Activated CD4-positive, alpha-beta T cell treated with anti-CD3 and anti-CD28 coated beads, Interleukin-2, amount 50 U/mL, for 24 hours (primary cell): Measurements from ENCODE around the gene USP17L18.
"Not testable (repeated sequence)": the region's sequence is repeated elsewhere in the genome, so short reads cannot be mapped to it uniquely, and the experiment has no call there.

ENCODE experiments used
- DNase-seq, 2 donors: peaks; one replicate each; pipeline ENCODE4 v3.0.0-alpha.2; 2020; ENCODE audit warnings: low read depth in 1 of 2, low spot score in 1 of 2

Gene USP17L18

GRCh38 chr4:9247953-9248680 is at the start of gene USP17L18:
Gene USP17L18, plus strand, starts transcription at chr4:9248630. Its CDS starts 0 bp downstream, at chr4:9248630.
- DNase-seq = not testable (repeated sequence)

- DNase-seq = not testable (repeated sequence)
Observed at GRCh38 chr4:9210357-9210756, 38.1 kb upstream of the USP17L18 start, which contains the start of gene USP17L10. Gene USP17L10, plus strand, starts transcription at chr4:9210657. Its CDS starts 0 bp downstream, at chr4:9210657.

- not testable (repeated sequence) for DNase-seq
Observed at GRCh38 chr4:9214701-9215100, 33.7 kb upstream of the USP17L18 start.

- not testable (repeated sequence) for DNase-seq
Observed at GRCh38 chr4:9215105-9215504, 33.3 kb upstream of the USP17L18 start, which contains the start of gene USP17L11. Gene USP17L11, plus strand, starts transcription at chr4:9215405. Its CDS starts 0 bp downstream, at chr4:9215405.

- DNase-seq = not testable (repeated sequence)
Observed at GRCh38 chr4:9219852-9220251, 28.6 kb upstream of the USP17L18 start, which contains the start of gene USP17L12. Gene USP17L12, plus strand, starts transcription at chr4:9220152. Its CDS starts 0 bp downstream, at chr4:9220152.

GRCh38 chr4:9224596-9224995 is 23.8 kb upstream of the USP17L18 start, which contains the start of gene USP17L13:
Gene USP17L13, plus strand, starts transcription at chr4:9224896. Its CDS starts 0 bp downstream, at chr4:9224896.
- DNase-seq = not testable (repeated sequence)

GRCh38 chr4:9230249-9230648 is 18.2 kb upstream of the USP17L18 start:
- not testable (repeated sequence) for DNase-seq

- not testable (repeated sequence) for DNase-seq
Observed at GRCh38 chr4:9234085-9234484, 14.3 kb upstream of the USP17L18 start, which contains the start of gene USP17L15. Gene USP17L15, plus strand, starts transcription at chr4:9234385. Its CDS starts 0 bp downstream, at chr4:9234385.

GRCh38 chr4:9238461-9238860 is 10.0 kb upstream of the USP17L18 start:
- not testable (repeated sequence) for DNase-seq

- DNase-seq = not testable (repeated sequence)
Observed at GRCh38 chr4:9243579-9243978, 4.9 kb upstream of the USP17L18 start, which contains the start of gene USP17L17. Gene USP17L17, plus strand, starts transcription at chr4:9243879. Its CDS starts 0 bp downstream, at chr4:9243879.

- not testable (repeated sequence) for DNase-seq
Observed at GRCh38 chr4:9253078-9253477, 4.6 kb downstream of the USP17L18 start, which contains the start of gene USP17L19. Gene USP17L19, plus strand, starts transcription at chr4:9253378. Its CDS starts 0 bp downstream, at chr4:9253378.

- DNase-seq = not testable (repeated sequence)
Observed at GRCh38 chr4:9257824-9258223, 9.4 kb downstream of the USP17L18 start, which contains the start of gene USP17L20. Gene USP17L20, plus strand, starts transcription at chr4:9258124. Its CDS starts 0 bp downstream, at chr4:9258124.

- not testable (repeated sequence) for DNase-seq
Observed at GRCh38 chr4:9262572-9262971, 14.1 kb downstream of the USP17L18 start, which contains the start of gene USP17L21. Gene USP17L21, plus strand, starts transcription at chr4:9262872. Its CDS starts 0 bp downstream, at chr4:9262872.

GRCh38 chr4:9267319-9267718 is 18.9 kb downstream of the USP17L18 start, which contains the start of gene USP17L22:
Gene USP17L22, plus strand, starts transcription at chr4:9267619. Its CDS starts 0 bp downstream, at chr4:9267619.
- not testable (repeated sequence) for DNase-seq

GRCh38 chr4:9271719-9272118 is 23.3 kb downstream of the USP17L18 start:
- DNase-seq = peak in 1 of 2 donors; percentile 16
